Measurements from ENCODE around the gene BMP5. TPM values are rescaled to one million over a fixed set of nuclear protein-coding genes. Genes with fewer than 3 reads are reported as not detected.

Gene BMP5
- total and polyA plus RNA-seq, 2 donors (not counting 3 experiments of a cell fraction or from before 2014, with no cell fraction given), result not detected

DNA sequence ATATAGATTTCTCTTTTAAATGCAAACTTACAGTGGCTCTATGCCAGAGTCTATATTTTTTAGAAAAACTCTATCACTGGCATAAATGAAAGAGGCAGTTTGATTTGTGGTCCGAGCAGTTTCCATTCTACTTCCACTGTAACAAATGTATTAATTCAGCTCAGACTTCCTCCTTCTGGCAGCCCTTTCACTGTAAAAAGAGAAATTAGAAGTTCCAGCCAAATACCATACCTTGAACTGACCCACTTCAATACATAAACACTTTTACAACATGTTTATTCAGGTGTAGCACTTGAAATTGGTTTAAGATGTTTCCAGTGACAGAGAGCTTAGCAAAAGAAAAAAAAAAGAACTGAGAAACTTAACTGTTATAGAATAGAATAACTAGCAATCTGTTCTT lies 99.3 kb downstream of the BMP5 start:
- H3K9me3 ChIP-seq (replicated peaks; ENCODE audit: control insufficient read depth, insufficient read depth, low read length), result no peaks in the 10 kb centered on the region
- ChIA-PET POLR2A (no interaction called here), CTCF (interaction anchor here (0.8 kb wide), 2 partner anchors 18 to 52 kb away, joined by 3 read pairs; no protein-coding TSS in a partner anchor)
- H3K9ac ChIP-seq (replicated peaks; ENCODE audit: extremely low read depth, insufficient read depth, low read length), result no peak overlapping the region
- no peaks in the 10 kb centered on the region for H3K36me3 ChIP-seq (ENCODE audit: control insufficient read depth in 2 of 2, extremely low read depth in 1 of 2, insufficient read depth in 2 of 2, low read length in 2 of 2)
- TF ChIP-seq POLR2A (IDR thresholded peaks at IDR 0.05; ENCODE audit: low read depth, low read length), result no peak
- TF ChIP-seq JUN (IDR thresholded peaks at IDR 0.05; ENCODE audit: borderline replicate concordance, insufficient read depth, insufficient read length, low read depth), result no peak
- no peak for TF ChIP-seq POLR2AphosphoS5 (IDR thresholded peaks at IDR 0.05; ENCODE audit: insufficient read depth, low read depth, low read length)
- no peak for TF ChIP-seq FOS (IDR thresholded peaks at IDR 0.05; ENCODE audit: borderline replicate concordance, insufficient read depth, low read length)
- no peak for TF ChIP-seq GATA2 (IDR thresholded peaks at IDR 0.05; ENCODE audit: insufficient read depth, insufficient read length, low read depth, low read length)
- no peak for TF ChIP-seq EZH2 (IDR thresholded peaks at IDR 0.05; ENCODE audit: borderline replicate concordance, low read depth, low read length, severe bottlenecking)
- TF ChIP-seq, protein P1, sequence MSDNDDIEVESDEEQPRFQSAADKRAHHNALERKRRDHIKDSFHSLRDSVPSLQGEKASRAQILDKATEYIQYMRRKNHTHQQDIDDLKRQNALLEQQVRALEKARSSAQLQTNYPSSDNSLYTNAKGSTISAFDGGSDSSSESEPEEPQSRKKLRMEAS (IDR thresholded peaks at IDR 0.05; ENCODE audit: insufficient read depth, insufficient read length), result no peak
- TF ChIP-seq CTCF (IDR thresholded peaks at IDR 0.05; ENCODE audit: extremely low read depth in 1 of 2, insufficient read depth in 1 of 2, low read depth in 1 of 2, low read length in 2 of 2), result no peak
- TF ChIP-seq MYC (IDR thresholded peaks at IDR 0.05; ENCODE audit: low read depth, low read length), result no peak
- FAIRE-seq, result no peak
- no peaks in the 10 kb centered on the region for H3K4me1 ChIP-seq (ENCODE audit: control insufficient read depth, extremely low read depth, insufficient read depth, low read length)
- H4K20me1 ChIP-seq (replicated peaks; ENCODE audit: control insufficient read depth, extremely low read depth, insufficient read depth, low read length), result no peaks in the 10 kb centered on the region
- no peaks in the 10 kb centered on the region for H3K27me3 ChIP-seq (ENCODE audit: control insufficient read depth in 2 of 2, insufficient read depth in 2 of 2, low read length in 2 of 2)
- no peak overlapping the region for H2AFZ ChIP-seq (ENCODE audit: low read depth, low read length)
- no peaks in the 10 kb centered on the region for H3K79me2 ChIP-seq (ENCODE audit: control insufficient read depth, insufficient read depth, low read length)
- no peaks in the 10 kb centered on the region for H3K9me1 ChIP-seq (replicated peaks; ENCODE audit: control insufficient read depth, extremely low read depth, insufficient read depth, low read length)
- no peak overlapping the region for H3K4me2 ChIP-seq (ENCODE audit: insufficient read depth, low read length)
- H3K27ac ChIP-seq (ENCODE audit: insufficient read depth, low read depth, low read length), result no peak overlapping the region
- no peak overlapping the region for H3K4me3 ChIP-seq (replicated peaks in 1 of 3; ENCODE audit: insufficient read depth in 1 of 3, low read depth in 1 of 3, low read length in 3 of 3)
- intact Hi-C loops (cut with micrococcal nuclease) (no loop called here), dilution Hi-C loops (cut with MboI; ENCODE audit: extremely low pct_ligation_motif_present, low sequenced_read_pairs) (no loop called here)
- DNase-seq (ENCODE audit: low read depth, low spot score), result no peak
- BruUV-seq (replicated peaks), result no TSS peak

Measured in endothelial cell of umbilical vein (primary cell).